A673 (cell line): ENCODE data around the gene CDON. TPM values are rescaled to one million over a fixed set of nuclear protein-coding genes. Genes with fewer than 3 reads are reported as not detected.

ENCODE experiments used
- BruUV-seq: library from RNA; stranded (reverse); fragments of 400-500 nt; replicated peaks from 2 replicates; lab custom pipeline; 2021; lab: Mats Ljungman, UMichigan
- CTCF ChIA-PET: fragments of 300-600 bp; sonication (Branson Sonifier 250); formaldehyde crosslinking; loops from one replicate; lab custom pipeline; 2022; ENCODE audit warnings: antibody characterized with exemption; lab: Charles Lee
- POLR2A ChIA-PET: fragments of 300-600 bp; sonication (Branson Sonifier 250); formaldehyde crosslinking; loops from one replicate; lab custom pipeline; 2022; ENCODE audit warnings: antibody characterized with exemption; ENCODE audit not compliant: low non-redundant PET; lab: Charles Lee
- DNase-seq: peaks from one replicate; pipeline ENCODE4 v3.0.0-alpha.2; 2015; ENCODE audit warnings: low spot score
- H3K27ac ChIP-seq: fragments of 200-600 bp; sonication (generic); 2 replicates; pipeline ENCODE4 v1.5.1; 2016; ENCODE audit warnings: mixed run types, low read depth, mild to moderate bottlenecking, mixed read lengths, antibody characterized with exemption, low read length; ENCODE audit not compliant: poor library complexity, severe bottlenecking
- H3K27me3 ChIP-seq: fragments of 200-600 bp; sonication (generic); replicated peaks from 2 replicates; pipeline ENCODE4 v1.6.1; 2017; ENCODE audit warnings: mixed run types, low read depth, mild to moderate bottlenecking, mixed read lengths, antibody characterized with exemption, low read length; ENCODE audit not compliant: insufficient read depth, poor library complexity
- H3K36me3 ChIP-seq: fragments of 200-600 bp; sonication (generic); 2 replicates; pipeline ENCODE4 v1.6.1; 2016; ENCODE audit warnings: mixed run types, mild to moderate bottlenecking, mixed read lengths, antibody characterized with exemption, low read length; ENCODE audit not compliant: insufficient read depth, poor library complexity, severe bottlenecking
- H3K4me1 ChIP-seq: fragments of 200-600 bp; sonication (generic); 2 replicates; pipeline ENCODE4 v1.6.1; 2017; ENCODE audit warnings: mixed run types, mild to moderate bottlenecking, mixed read lengths, antibody characterized with exemption, low read length; ENCODE audit not compliant: insufficient read depth, poor library complexity, severe bottlenecking
- H3K4me3 ChIP-seq: fragments of 200-600 bp; sonication (generic); 2 replicates; pipeline ENCODE4 v1.5.1; 2016; ENCODE audit warnings: low read depth, mixed run types, mild to moderate bottlenecking, mixed read lengths, low read length; ENCODE audit not compliant: poor library complexity, severe bottlenecking
- H3K9me3 ChIP-seq: fragments of 200-600 bp; sonication (generic); 2 replicates; pipeline ENCODE4 v1.6.1; 2016; ENCODE audit warnings: mixed run types, low read depth, mild to moderate bottlenecking, mixed read lengths, antibody characterized with exemption, low read length; ENCODE audit not compliant: poor library complexity, severe bottlenecking
- CTCF ChIP-seq: fragments of 300-800, 200-600 bp; sonication (generic); conservative IDR thresholded peaks from 2 replicates; pipeline ENCODE4 v1.5.1; 2017; ENCODE audit warnings: low read depth, mild to moderate bottlenecking, antibody characterized with exemption, low read length, moderate library complexity, mixed read lengths
- EZH2 ChIP-seq: fragments of 200-600 bp; sonication (generic); IDR thresholded peaks from 2 replicates; pipeline ENCODE4 v1.6.1; 2017; ENCODE audit warnings: borderline replicate concordance, low read depth, mild to moderate bottlenecking, mixed read lengths, antibody characterized with exemption, low read length; ENCODE audit not compliant: poor library complexity, severe bottlenecking
- intact Hi-C: fragments of 100-400 bp; cut with micrococcal nuclease; formaldehyde crosslinking; loops from one replicate; pipeline ENCODE4 v1.10.0; 2022; ENCODE audit not compliant: unreplicated experiment
- total RNA-seq: library from RNA; stranded (reverse); gene quantifications from 2 replicates; pipeline ENCODE4 v1.2.3, GENCODE V29; 2021

CDON gene
- total RNA-seq, 1 experiment from 2014 or later, result 25.3 TPM

DNA sequence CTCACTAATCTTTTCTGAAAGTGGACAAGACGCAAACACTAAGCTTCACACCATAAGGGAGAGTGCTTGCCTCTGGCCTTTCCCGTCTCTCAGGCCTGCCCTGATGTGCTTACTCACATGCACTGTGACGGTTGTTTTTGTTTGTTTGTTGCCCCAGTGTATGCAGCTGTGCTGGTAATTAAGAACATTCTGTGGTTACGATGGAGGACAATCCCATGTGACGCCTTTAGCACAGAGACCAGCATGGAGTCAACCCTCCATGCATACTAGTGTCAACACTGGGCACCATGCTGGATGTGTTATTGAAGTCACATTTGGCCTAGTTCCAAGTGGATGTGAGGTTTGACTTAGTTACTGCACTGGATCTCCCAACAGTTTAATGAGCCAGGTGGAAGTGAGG, 27.8 kb upstream of the CDON start:
- POLR2A ChIA-PET, result no interaction called here
- no peak overlapping the region for H3K4me3 ChIP-seq
- H3K27me3 ChIP-seq, result no peaks in the 10 kb centered on the region
- no peaks in the 10 kb centered on the region for H3K9me3 ChIP-seq
- H3K4me1 ChIP-seq, result no peaks in the 10 kb centered on the region
- CTCF ChIA-PET, result no interaction called here
- no peak overlapping the region for H3K27ac ChIP-seq
- BruUV-seq, result no TSS peak
- no peak for DNase-seq
- intact Hi-C loops, result no loop called here
- H3K36me3 ChIP-seq, result no peaks in the 10 kb centered on the region
- TF ChIP-seq EZH2, result no peak
- TF ChIP-seq CTCF, result no peak

DNA sequence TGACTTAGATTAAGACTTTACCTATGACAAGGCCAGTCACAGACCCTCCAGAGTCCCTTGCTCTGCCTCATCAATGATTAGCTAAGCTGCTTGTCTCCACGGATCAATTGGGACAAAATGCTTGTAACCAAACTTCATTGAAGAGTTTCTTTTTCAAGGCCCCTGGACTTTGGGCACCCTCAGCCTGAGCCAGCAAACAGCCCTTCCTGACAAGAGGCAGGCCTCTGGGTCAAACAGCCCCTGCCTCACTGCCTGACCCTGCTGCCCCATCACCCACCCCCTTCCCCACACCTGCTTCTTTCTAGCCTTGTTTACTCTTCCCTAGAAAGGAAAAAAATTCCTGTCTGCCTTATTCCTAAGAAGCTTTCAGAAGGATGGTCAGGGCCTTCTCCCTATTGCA, 26.3 kb upstream of the CDON start:
- no peak overlapping the region for H3K27ac ChIP-seq
- no peaks in the 10 kb centered on the region for H3K27me3 ChIP-seq
- no peak overlapping the region for H3K4me3 ChIP-seq
- no peak for DNase-seq
- intact Hi-C loops, result no loop called here
- no peak for TF ChIP-seq EZH2
- no peak for TF ChIP-seq CTCF
- no peaks in the 10 kb centered on the region for H3K9me3 ChIP-seq
- CTCF ChIA-PET, result no interaction called here
- BruUV-seq, result no TSS peak
- POLR2A ChIA-PET, result no interaction called here
- H3K4me1 ChIP-seq, result no peaks in the 10 kb centered on the region
- H3K36me3 ChIP-seq, result no peaks in the 10 kb centered on the region

DNA sequence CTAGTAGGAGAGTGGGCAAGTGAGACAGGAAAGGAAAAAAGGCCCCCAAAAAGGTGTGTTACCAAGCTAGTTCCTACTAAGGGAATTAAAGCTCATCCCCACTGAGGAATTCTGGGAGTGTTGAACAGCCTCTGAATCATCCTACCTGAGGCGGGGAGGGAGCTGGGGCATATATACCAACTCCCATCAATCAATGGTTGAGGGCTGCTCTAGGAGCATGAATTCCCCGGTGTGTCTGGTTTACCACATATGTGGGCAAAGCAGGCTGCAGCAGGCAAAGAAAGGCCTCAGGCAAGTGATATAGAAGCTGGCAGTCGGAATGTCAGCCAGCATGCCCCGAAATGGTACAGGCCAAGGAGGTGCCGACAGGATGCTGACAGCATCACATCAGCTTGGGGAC, 23.6 kb upstream of the CDON start:
- TF ChIP-seq EZH2 (no peak), CTCF (no peak)
- Histone ChIP-seq H3K4me1 (peaks cover 8% of the 10 kb centered on the region), H3K36me3 (no peaks in the 10 kb centered on the region), H3K27ac (no peak overlapping the region), H3K27me3 (no peaks in the 10 kb centered on the region), H3K4me3 (no peak overlapping the region), H3K9me3 (no peaks in the 10 kb centered on the region)
- no TSS peak for BruUV-seq
- DNase-seq, result no peak
- intact Hi-C loops, result no loop called here
- ChIA-PET POLR2A (no interaction called here), CTCF (no interaction called here)
